GM12872 (cell line): ENCODE measurements around the gene ATP8A2.

Experiments used
- CTCF ChIP-seq: IDR thresholded peaks from 3 replicates; pipeline ENCODE4 v1.5.1; 2011; ENCODE audit warnings: low read depth, mild to moderate bottlenecking, low read length, moderate library complexity; ENCODE audit not compliant: insufficient read depth

ATP8A2 gene

GRCh38 chr13:25371875-25372283, at the start of gene ATP8A2:
Gene ATP8A2, plus strand, starts transcription at chr13:25371974. Its CDS starts 239 bp downstream, at chr13:25372213.
- no peak for TF ChIP-seq CTCF

GRCh38 chr13:25324100-25324499, 47.7 kb upstream of the ATP8A2 start:
- no peak for TF ChIP-seq CTCF

- TF ChIP-seq CTCF, result no peak
Observed at GRCh38 chr13:25329706-25330105, 42.1 kb upstream of the ATP8A2 start.

GRCh38 chr13:25330541-25330940, 41.2 kb upstream of the ATP8A2 start:
- no peak for TF ChIP-seq CTCF

GRCh38 chr13:25335856-25336255, 35.9 kb upstream of the ATP8A2 start:
- no peak for TF ChIP-seq CTCF

GRCh38 chr13:25345576-25345975, 26.2 kb upstream of the ATP8A2 start:
- no peak for TF ChIP-seq CTCF

- TF ChIP-seq CTCF, result no peak
Observed at GRCh38 chr13:25347151-25347550, 24.6 kb upstream of the ATP8A2 start.

- TF ChIP-seq CTCF, result no peak
Observed at GRCh38 chr13:25351404-25351803, 20.4 kb upstream of the ATP8A2 start.
